H9 (cell line): ENCODE results near the gene POLD1. TPM values are rescaled to one million over a fixed set of nuclear protein-coding genes. Genes with fewer than 3 reads are reported as not detected.

Experiments used
- DNase-seq: peaks from one replicate; pipeline ENCODE4 v3.0.0-alpha.2; 2017
- H2AFZ ChIP-seq: one replicate; pipeline ENCODE4 v1.6.1; 2013; ENCODE audit warnings: mild to moderate bottlenecking, low read length, control low read depth, moderate library complexity
- H2AK5ac ChIP-seq: 2 replicates; pipeline ENCODE4 v1.6.1; 2013; ENCODE audit warnings: low read length, control low read depth, mixed read lengths; ENCODE audit not compliant: insufficient read length
- H2BK120ac ChIP-seq: one replicate; pipeline ENCODE4 v1.6.1; 2013; ENCODE audit warnings: low read depth, mild to moderate bottlenecking, low read length, control low read depth, inconsistent platforms; ENCODE audit not compliant: poor library complexity, severe bottlenecking
- H2BK12ac ChIP-seq: 2 replicates; pipeline ENCODE4 v1.6.1; 2013; ENCODE audit warnings: low read length, control low read depth, mixed read lengths, low read depth; ENCODE audit not compliant: insufficient read length
- H2BK15ac ChIP-seq: 2 replicates; pipeline ENCODE4 v1.6.1; 2013; ENCODE audit warnings: low read depth, low read length, control low read depth
- H2BK20ac ChIP-seq: one replicate; pipeline ENCODE4 v1.6.1; 2013; ENCODE audit warnings: low read depth, mild to moderate bottlenecking, low read length, control low read depth, inconsistent platforms; ENCODE audit not compliant: poor library complexity, severe bottlenecking
- H2BK5ac ChIP-seq: 2 replicates; pipeline ENCODE4 v1.6.1; 2013; ENCODE audit warnings: low read length, control low read depth, mixed read lengths; ENCODE audit not compliant: insufficient read length
- H3K14ac ChIP-seq: 2 replicates; pipeline ENCODE4 v1.6.1; 2013; ENCODE audit warnings: low read length, control low read depth; ENCODE audit not compliant: insufficient read depth
- H3K18ac ChIP-seq: 2 replicates; pipeline ENCODE4 v1.6.1; 2013; ENCODE audit warnings: low read depth, mild to moderate bottlenecking, mixed read lengths, low read length, control low read depth; ENCODE audit not compliant: insufficient read length
- H3K23ac ChIP-seq: 2 replicates; pipeline ENCODE4 v1.6.1; 2013; ENCODE audit warnings: low read length, control low read depth, mixed read lengths, low read depth; ENCODE audit not compliant: insufficient read length
- H3K23me2 ChIP-seq: 2 replicates; pipeline ENCODE4 v1.6.1; 2013; ENCODE audit warnings: low read depth, mild to moderate bottlenecking, mixed read lengths, low read length, control low read depth; ENCODE audit not compliant: insufficient read length, poor library complexity, severe bottlenecking
- H3K27ac ChIP-seq: 2 replicates; pipeline ENCODE4 v1.5.1; 2013; ENCODE audit warnings: low read length, control low read depth, mixed read lengths, low read depth; ENCODE audit not compliant: insufficient read length
- H3K27me3 ChIP-seq: 2 replicates; pipeline ENCODE4 v1.6.1; 2013; ENCODE audit warnings: low read length, control low read depth, inconsistent platforms; ENCODE audit not compliant: insufficient read depth
- H3K4ac ChIP-seq: 2 replicates; pipeline ENCODE4 v1.6.1; 2013; ENCODE audit warnings: low read depth, mild to moderate bottlenecking, control low read depth, inconsistent platforms, low read length, moderate library complexity
- H3K4me1 ChIP-seq: 2 replicates; pipeline ENCODE4 v1.6.1; 2013; ENCODE audit warnings: low read length, control low read depth, inconsistent platforms; ENCODE audit not compliant: insufficient read depth
- H3K4me2 ChIP-seq: 2 replicates; pipeline ENCODE4 v1.6.1; 2013; ENCODE audit warnings: low read length, control low read depth, mixed read lengths; ENCODE audit not compliant: insufficient read length, insufficient read depth
- H3K56ac ChIP-seq: 2 replicates; pipeline ENCODE4 v1.6.1; 2013; ENCODE audit warnings: low read depth, mild to moderate bottlenecking, mixed read lengths, low read length, control low read depth; ENCODE audit not compliant: insufficient read length
- H3K79me1 ChIP-seq: 2 replicates; pipeline ENCODE4 v1.6.1; 2013; ENCODE audit warnings: low read depth, mild to moderate bottlenecking, moderate library complexity, low read length, control low read depth, inconsistent platforms; ENCODE audit not compliant: insufficient read depth, poor library complexity, severe bottlenecking
- H3K79me2 ChIP-seq: 2 replicates; pipeline ENCODE4 v1.6.1; 2013; ENCODE audit warnings: low read length, control low read depth, inconsistent platforms; ENCODE audit not compliant: insufficient read depth
- H3K9ac ChIP-seq: 2 replicates; pipeline ENCODE4 v1.6.1; 2013; ENCODE audit warnings: low read length, control low read depth, mixed read lengths; ENCODE audit not compliant: insufficient read length; ENCODE audit errors: extremely low read depth
- H3K9me3 ChIP-seq: one replicate; pipeline ENCODE4 v1.6.1; 2013; ENCODE audit warnings: low read depth, low read length, inconsistent platforms; ENCODE audit not compliant: control insufficient read depth
- H3T11ph ChIP-seq: one replicate; pipeline ENCODE4 v1.6.1; 2013; ENCODE audit warnings: mild to moderate bottlenecking, low read length, control low read depth, inconsistent platforms
- H4K20me1 ChIP-seq: one replicate; pipeline ENCODE4 v1.6.1; 2013; ENCODE audit not compliant: control insufficient read depth, insufficient read length, insufficient read depth
- H4K5ac ChIP-seq: 2 replicates; pipeline ENCODE4 v1.6.1; 2013; ENCODE audit warnings: low read depth, mild to moderate bottlenecking, mixed read lengths, low read length, control low read depth; ENCODE audit not compliant: insufficient read length
- H4K8ac ChIP-seq: replicated peaks from 2 replicates; pipeline ENCODE4 v1.6.1; 2013; ENCODE audit warnings: low read length, control low read depth, mixed read lengths, low read depth; ENCODE audit not compliant: insufficient read length
- H4K91ac ChIP-seq: 2 replicates; pipeline ENCODE4 v1.6.1; 2013; ENCODE audit warnings: low read depth, mild to moderate bottlenecking, moderate library complexity, mixed read lengths, low read length, control low read depth; ENCODE audit not compliant: insufficient read length
- H3K27ac Mint-ChIP-seq, 3 experiments: 2 replicates in 2 of 3; 3 replicates in 1 of 3; pipeline ENCODE4 v1.8.0; 2020 to 2021; ENCODE audit warnings: mixed read lengths in 3 of 3, mild to moderate bottlenecking in 1 of 3, moderate library complexity in 1 of 3
- H3K27me3 Mint-ChIP-seq: 2 replicates; pipeline ENCODE4 v1.8.0; 2021; ENCODE audit warnings: low read depth, mild to moderate bottlenecking, moderate library complexity, mixed read lengths
- H3K36me3 Mint-ChIP-seq, 3 experiments: 2 replicates in 2 of 3; 3 replicates in 1 of 3; pipeline ENCODE4 v1.8.0; 2020 to 2021; ENCODE audit warnings: low read depth in 3 of 3, mixed read lengths in 3 of 3; ENCODE audit not compliant: insufficient read depth in 1 of 3
- H3K4me1 Mint-ChIP-seq, 2 experiments: 2 replicates each; pipeline ENCODE4 v1.8.0; 2020; ENCODE audit warnings: mixed read lengths in 2 of 2
- H3K4me3 Mint-ChIP-seq, 2 experiments: 2 replicates in 1 of 2; 3 replicates in 1 of 2; pipeline ENCODE4 v1.8.0; 2020 to 2021; ENCODE audit warnings: mild to moderate bottlenecking in 2 of 2, mixed read lengths in 2 of 2, moderate library complexity in 1 of 2
- H3K9me3 Mint-ChIP-seq, 2 experiments: 2 replicates in 1 of 2; 3 replicates in 1 of 2; pipeline ENCODE4 v1.8.0; 2020; ENCODE audit warnings: mild to moderate bottlenecking in 2 of 2, mixed read lengths in 2 of 2, moderate library complexity in 1 of 2
- CTCF ChIP-seq: fragments of 200-600 bp; sonication (generic); conservative IDR thresholded peaks from 3 replicates; pipeline ENCODE4 v1.8.0; 2021; ENCODE audit warnings: antibody characterized with exemption, mild to moderate bottlenecking
- total RNA-seq: library from RNA; stranded (reverse); gene quantifications from 2 replicates; pipeline ENCODE4 v1.2.1, GENCODE V29; 2021

POLD1 gene
- total RNA-seq, 1 experiment from 2014 or later: 165 TPM

GRCh38 chr19:50340331-50340730 lies 43.8 kb upstream of the POLD1 start:
- Histone ChIP-seq H2BK120ac (no peak overlapping the region), H3K27ac (no peak overlapping the region), H3K79me1 (no peaks in the 10 kb centered on the region), H2BK12ac (no peak overlapping the region), H2AFZ (no peak overlapping the region), H3K18ac (no peak overlapping the region), H4K5ac (no peak overlapping the region), H3K4me2 (no peak overlapping the region), H3K27me3 (no peaks in the 10 kb centered on the region), H2BK15ac (no peak overlapping the region), H2BK20ac (no peak overlapping the region), H2AK5ac (no peak overlapping the region), H3K14ac (no peak overlapping the region), H3K23me2 (no peaks in the 10 kb centered on the region), H4K91ac (no peak overlapping the region), H4K20me1 (no peaks in the 10 kb centered on the region), H2BK5ac (no peak overlapping the region), H3K4ac (no peak overlapping the region), H3K56ac (no peak overlapping the region), H3K4me1 (no peaks in the 10 kb centered on the region), H4K8ac (no peak overlapping the region), H3K79me2 (no peaks in the 10 kb centered on the region), H3K9me3 (no peaks in the 10 kb centered on the region), H3K23ac (no peak overlapping the region), H3K9ac (no peak overlapping the region), H3T11ph (no peak overlapping the region)
- Mint-ChIP-seq H3K4me1 (peaks cover 6 to 11% of the 10 kb centered on the region in 2 experiments), H3K27me3 (peaks cover 9% of the 10 kb centered on the region; the same call in 1 of the 2 replicates), H3K27ac (no peak overlapping the region), H3K9me3 (peaks cover under 1 to 10% of the 10 kb centered on the region in 2 experiments; a peak in 4 of 5 replicates), H3K4me3 (no peak overlapping the region), H3K36me3 (peaks cover 28 to 39% (median 32%) of the 10 kb centered on the region in 3 experiments)
- TF ChIP-seq CTCF: no peak
- DNase-seq: no peak
